Epithelial cell of proximal tubule (primary cell): ENCODE measurements around the gene BMI1. TPM values are rescaled to one million over a fixed set of nuclear protein-coding genes. Genes with fewer than 3 reads are reported as not detected.

Experiments
- DNase-seq: peaks from one replicate; pipeline ENCODE4 v3.0.0-alpha.2; 2011; ENCODE audit warnings: low read depth
- H3K4me3 ChIP-seq: 2 replicates; pipeline ENCODE4 v1.5.1; 2011; ENCODE audit warnings: low read depth, mild to moderate bottlenecking, low read length
- total RNA-seq: library from RNA; depleted of rRNA; stranded (reverse); fragments of >200 nt; gene quantifications from 2 replicates; pipeline ENCODE4 v1.2.3, GENCODE V29; 2015
- TF ChIP-seq, protein P1 (sequence below): conservative IDR thresholded peaks from 2 replicates; pipeline ENCODE4 v1.5.1; 2012; ENCODE audit warnings: low read depth, mild to moderate bottlenecking, low read length

Gene BMI1
- 29.6 and 37.2 TPM in 2 replicates for total RNA-seq

DNA sequence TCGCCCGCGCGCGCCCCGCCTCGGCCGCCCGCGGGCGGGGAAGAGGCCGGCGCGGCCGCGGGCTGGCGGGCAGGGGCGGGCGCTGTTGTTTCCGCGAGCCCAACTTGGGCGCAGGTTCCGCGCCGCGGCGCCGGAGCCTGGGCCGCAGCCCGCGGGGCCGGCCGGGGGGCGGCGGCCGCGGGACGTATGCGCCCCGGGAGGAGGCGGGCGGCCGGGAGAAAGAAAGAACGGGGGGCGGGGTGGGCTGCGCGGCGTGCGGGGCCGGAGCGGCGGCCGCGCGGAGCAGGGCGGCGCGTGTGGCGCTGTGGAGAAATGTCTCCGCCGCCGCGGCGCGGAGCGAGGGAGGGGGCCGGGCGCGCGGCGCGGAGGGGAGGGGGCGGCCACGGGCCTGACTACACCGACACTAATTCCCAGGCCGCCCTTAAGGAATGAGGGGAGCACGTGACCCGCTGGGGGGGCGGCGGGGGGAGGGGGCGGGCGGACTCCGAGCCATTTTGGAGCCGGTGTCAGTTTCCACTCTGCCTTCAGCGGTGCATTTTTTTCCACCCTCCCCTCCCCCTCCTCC, at the start of gene BMI1:
BMI1 (plus strand) TSS at position 509 of the 565 bp plus-strand sequence. CDS start 5,351 bp downstream, outside the sequence.
- TF ChIP-seq, protein P1, sequence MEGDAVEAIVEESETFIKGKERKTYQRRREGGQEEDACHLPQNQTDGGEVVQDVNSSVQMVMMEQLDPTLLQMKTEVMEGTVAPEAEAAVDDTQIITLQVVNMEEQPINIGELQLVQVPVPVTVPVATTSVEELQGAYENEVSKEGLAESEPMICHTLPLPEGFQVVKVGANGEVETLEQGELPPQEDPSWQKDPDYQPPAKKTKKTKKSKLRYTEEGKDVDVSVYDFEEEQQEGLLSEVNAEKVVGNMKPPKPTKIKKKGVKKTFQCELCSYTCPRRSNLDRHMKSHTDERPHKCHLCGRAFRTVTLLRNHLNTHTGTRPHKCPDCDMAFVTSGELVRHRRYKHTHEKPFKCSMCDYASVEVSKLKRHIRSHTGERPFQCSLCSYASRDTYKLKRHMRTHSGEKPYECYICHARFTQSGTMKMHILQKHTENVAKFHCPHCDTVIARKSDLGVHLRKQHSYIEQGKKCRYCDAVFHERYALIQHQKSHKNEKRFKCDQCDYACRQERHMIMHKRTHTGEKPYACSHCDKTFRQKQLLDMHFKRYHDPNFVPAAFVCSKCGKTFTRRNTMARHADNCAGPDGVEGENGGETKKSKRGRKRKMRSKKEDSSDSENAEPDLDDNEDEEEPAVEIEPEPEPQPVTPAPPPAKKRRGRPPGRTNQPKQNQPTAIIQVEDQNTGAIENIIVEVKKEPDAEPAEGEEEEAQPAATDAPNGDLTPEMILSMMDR = no peak
- DNase-seq = no peak

DNA sequence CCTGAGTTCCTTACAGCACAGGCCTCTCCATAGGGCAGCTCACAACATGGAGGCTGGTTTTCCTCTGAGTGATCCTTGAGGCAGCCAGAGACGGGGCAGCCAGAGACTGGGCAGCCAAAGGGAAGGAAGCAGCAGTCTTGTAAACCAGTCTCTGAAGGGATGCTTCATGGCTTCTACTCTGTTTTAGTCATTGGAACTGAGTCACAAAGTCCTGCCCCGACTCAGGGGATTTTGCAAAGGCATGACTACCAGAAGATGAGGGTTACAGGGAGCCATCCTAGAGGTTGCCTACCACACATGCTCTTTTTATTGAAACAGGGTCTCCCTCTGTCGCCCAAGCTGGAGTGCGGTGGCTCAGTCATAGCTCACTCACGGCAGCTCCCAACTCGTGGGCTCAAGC, 49.1 kb upstream of the BMI1 start:
- H3K4me3 ChIP-seq = no peak overlapping the region
- TF ChIP-seq, protein P1 = no peak
- DNase-seq = no peak

More for the DNA sequence above, at the start of gene BMI1:
- peak within 1 kb of the TSS; percentile 78 for H3K4me3 ChIP-seq

DNA sequence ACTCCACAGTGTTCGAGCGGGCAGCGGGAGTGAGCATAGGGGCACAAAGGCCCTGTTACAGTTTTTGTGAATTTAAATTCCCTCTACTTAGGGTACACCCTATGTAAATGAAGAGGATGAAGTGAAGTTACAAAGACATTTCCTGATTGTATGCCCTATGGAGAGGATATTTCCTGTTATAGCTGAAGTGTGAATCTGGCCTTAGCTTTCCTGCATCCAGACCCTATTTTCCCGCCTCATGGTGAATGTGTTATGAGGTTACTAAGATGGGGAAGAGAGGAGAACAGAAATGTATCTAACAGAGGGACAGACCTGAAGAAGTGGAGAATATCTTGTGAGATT, 42.5 kb upstream of the BMI1 start:
- H3K4me3 ChIP-seq = no peak overlapping the region
- DNase-seq = no peak
- TF ChIP-seq, protein P1 = no peak

DNA sequence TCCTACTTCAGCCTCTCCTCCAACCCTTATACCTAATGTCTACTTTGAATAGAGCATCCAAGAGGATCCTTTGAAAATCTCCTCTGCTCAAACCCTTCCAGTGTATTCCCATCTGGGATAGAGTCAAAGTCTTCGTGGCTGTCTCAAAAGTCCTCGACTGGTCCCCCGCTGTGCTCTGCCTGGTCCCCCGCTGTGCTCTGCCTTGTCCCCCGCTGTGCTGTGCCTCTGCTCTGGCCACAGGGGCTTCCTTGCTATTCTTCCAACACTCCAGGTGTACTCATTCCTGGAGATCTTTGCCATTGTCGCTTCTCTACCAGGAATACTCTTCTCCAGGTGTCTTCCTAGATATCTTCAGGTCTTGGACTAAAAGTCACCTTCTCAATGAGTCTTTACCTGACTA, 40.8 kb upstream of the BMI1 start:
- TF ChIP-seq, protein P1 = no peak

DNA sequence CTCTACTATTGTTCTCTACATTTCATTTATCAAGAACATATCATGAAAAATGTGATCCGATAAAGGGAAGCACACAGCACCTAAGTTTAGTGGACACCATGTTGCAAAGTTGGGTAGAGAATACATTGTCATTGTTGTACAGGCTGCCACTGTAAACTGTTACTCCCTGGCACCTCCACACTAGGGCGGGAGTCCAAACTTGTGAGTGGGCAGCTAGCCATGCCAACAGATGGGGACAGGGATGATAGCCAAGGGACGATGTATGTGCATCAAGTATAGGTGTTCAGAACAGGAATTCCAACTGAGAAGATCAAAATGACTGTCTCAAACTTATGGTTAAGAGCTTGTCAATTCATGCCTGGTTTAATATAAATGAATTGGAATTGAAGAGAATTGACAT, 35.8 kb upstream of the BMI1 start:
- no peak overlapping the region for H3K4me3 ChIP-seq
- TF ChIP-seq, protein P1 = no peak
- DNase-seq = no peak

More for the DNA sequence above, 40.8 kb upstream of the BMI1 start:
- H3K4me3 ChIP-seq = no peak overlapping the region
- DNase-seq = no peak

DNA sequence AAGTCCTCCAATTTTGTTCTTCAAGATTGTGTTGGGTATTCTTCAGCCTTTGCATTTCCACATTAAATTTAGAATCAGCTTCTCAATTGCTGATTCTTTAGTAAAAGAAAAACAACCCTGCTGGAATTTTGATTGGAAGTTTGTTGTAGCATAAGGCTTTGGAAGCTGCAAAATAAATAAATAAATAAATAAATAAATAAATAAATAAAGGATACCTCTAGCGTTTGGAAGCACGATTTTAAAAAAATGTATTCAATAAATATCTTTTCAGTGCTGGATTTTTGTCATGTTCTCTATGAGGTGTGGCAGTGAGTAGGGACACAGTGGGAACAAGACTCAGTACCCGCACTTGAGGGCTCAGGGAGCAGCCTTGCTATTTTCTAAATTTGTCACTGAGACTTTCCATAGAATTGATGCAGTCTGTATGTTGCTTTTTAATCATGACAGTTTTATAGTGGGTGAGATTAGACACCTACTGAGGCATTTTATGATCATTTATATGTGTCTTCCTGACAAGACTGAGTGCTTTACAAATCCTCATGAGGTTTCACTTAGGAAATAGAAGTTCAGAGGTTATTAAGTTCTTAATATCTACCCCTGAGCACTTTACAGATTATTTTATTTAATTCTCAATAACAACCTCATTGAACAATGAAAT, 27.0 kb upstream of the BMI1 start:
- DNase-seq = no peak
- H3K4me3 ChIP-seq = no peak overlapping the region
- TF ChIP-seq, protein P1 = no peak

DNA sequence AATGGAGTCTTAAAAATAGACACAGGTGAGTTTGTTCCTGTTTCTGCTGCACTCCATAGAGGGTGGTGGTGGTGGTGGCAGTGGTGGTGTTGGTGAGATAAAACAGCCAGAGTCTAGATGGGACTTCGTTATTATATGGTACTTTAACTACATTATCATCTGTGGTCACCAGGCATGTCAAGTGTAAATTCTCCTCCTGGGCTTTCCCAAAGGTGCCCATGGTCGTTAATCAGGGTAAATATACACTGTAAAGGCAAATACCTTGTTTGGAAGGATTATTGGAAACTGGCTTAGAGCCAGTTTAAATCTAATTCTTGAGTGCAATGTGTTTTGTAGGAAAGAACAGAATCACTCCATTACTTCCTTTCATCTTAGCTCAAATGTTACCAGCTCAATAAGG, 26.2 kb upstream of the BMI1 start:
- no peak overlapping the region for H3K4me3 ChIP-seq
- DNase-seq = no peak
- TF ChIP-seq, protein P1 = no peak
